HG03159 (cell line): ENCODE results near the gene TRIP10.
"Not testable (repeated sequence)": the region's sequence is repeated elsewhere in the genome, so short reads cannot be mapped to it uniquely, and the experiment has no call there.

ENCODE experiments used
- ATAC-seq: cut with Tn5 transposase; IDR thresholded peaks from one replicate; pipeline ENCODE4 v1.9.1; 2021; ENCODE audit warnings: mild to moderate bottlenecking, moderate library complexity; ENCODE audit not compliant: unreplicated experiment

Gene TRIP10, protein sequence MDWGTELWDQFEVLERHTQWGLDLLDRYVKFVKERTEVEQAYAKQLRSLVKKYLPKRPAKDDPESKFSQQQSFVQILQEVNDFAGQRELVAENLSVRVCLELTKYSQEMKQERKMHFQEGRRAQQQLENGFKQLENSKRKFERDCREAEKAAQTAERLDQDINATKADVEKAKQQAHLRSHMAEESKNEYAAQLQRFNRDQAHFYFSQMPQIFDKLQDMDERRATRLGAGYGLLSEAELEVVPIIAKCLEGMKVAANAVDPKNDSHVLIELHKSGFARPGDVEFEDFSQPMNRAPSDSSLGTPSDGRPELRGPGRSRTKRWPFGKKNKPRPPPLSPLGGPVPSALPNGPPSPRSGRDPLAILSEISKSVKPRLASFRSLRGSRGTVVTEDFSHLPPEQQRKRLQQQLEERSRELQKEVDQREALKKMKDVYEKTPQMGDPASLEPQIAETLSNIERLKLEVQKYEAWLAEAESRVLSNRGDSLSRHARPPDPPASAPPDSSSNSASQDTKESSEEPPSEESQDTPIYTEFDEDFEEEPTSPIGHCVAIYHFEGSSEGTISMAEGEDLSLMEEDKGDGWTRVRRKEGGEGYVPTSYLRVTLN

DNA sequence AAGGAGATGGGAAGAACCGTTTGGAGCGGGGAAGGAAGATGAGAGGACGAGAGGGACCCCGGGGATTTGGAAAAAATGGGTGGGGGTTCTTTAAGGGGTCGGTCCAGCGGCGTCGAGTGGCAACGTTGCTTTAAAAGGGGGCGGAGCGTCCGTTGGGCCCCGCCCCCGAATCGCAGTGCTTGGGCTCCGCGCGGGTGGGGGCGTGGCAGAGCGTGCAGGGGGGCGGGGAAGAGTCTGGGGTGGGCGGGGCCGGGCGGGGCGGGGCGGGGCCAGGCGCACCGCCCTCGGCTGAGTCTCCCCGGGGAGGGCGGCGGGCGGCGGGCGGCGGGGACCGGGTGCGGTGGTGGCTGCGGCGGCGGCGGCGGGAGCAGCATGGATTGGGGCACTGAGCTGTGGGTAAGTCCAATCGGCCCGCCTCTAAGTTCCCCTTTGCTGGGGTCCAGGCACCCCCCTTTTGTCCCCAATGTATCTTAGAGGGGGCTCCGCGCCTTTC lies at the start of gene TRIP10:
TRIP10 (plus strand) TSS at position 291 of the 493 bp plus-strand sequence; CDS start at position 373, 82 bp downstream.
- ATAC-seq, result no peak

DNA sequence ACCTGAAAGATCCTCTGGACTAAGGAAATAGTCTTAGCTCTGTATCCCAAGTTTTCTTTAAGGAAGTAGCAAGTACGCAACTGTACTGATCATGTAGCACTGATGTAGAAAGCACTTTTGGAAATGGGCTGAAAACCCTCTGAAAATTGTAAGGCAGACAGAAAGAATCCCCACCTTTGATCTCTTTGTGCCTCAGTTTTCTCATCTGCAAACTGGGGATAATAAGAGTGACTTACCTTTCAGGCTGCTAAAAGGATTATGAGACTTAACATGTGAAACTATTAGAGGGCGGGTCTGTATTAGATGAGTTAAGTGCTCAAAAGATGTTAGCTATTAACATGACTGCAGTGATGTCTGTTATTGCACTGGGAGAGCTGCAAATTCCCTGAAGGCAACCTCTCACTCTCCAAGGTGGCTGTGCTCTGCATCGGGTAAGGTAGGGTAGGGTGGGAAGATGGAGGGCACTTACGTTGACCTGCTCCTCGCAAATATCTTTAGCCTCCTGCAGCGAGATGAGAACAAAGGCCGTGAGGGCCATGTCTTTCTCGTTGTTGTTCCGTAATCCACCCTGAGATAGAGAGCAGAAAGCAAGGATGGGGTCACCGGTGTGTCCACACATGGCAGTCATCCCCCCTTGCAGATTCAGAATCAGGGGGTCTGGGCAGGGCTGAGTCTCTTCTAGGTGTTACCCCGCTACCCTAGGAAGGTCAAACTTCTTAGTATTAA lies 49.2 kb upstream of the TRIP10 start:
- ATAC-seq, result no peak

DNA sequence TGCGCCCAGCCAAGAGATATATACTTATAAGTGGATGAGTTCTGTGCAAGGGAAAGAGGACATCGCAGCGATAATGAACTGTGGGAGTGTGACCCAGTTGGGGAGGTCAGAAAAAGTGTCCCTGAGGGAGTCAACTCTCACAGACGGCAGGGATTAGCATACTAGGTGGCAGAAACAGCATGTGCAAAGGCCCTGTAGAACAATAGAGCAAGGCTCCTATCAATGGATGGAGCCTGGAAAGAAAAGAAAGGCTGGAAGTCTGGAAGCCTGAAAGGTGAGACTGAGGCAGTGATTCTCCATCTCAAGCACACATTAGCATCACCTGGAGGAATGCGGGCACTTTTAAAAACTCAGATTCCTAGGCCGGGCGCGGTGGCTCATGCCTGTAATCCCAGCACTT lies 48.1 kb upstream of the TRIP10 start:
- ATAC-seq, result no peak

DNA sequence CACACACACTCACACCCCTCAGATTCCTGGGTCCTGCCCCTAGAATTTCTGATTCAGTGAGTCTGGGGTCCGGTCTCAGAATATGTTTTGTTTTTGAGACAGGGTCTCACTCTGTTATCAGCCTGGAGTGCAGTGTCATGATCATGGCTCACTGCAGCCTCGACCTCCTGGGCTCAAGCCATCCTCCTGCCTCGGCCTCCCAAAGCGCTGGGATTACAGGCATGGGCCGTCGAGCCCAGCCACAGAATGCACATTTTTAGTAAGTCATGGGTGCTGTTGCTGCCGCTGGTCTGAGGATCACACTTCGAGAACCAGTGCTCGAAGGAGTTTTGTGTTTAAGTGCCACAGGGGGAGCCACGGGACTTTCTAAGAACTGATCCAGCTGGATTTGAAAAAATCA lies 47.5 kb upstream of the TRIP10 start:
- ATAC-seq, result no peak

DNA sequence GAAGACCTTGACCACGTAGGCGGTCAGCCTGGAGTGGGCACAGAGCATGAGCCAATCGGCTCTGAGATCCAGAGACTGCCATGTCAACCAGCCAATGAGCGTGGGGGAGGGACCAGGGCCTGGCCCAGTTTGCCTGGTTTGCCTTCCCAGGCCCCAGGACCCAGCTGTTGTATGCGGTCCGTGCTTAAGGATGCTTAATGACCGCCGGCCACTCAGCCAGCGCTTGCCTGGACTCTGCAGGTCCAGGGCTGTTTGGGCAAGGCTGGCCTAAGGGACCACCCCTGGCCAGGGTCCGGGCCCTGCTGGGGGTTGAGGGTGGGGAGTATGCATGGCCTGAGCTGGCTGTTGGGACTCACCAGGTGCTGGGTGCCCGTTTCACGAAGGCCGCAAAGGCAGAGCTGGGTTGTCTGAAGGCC lies 46.4 kb upstream of the TRIP10 start:
- ATAC-seq, result no peak

DNA sequence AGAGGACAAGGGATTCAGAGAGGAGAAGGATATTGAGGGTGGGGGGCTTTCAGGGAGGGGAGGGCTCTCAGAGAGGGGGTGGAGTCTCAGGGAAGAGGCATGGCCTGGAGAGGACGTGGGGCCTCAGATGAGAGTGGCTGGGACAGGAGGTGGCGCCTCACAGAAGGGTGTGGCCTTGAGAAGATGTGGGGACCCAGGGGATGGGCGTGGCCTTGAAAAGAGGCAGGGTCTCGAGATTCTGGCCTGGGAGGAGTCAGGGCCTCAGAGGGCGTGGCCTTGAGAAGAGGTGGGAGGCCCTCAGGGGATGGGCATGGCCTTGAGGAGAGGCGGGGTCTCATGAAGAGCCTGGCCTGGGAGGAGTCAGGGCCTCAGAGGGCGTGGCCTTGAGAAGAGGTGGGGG lies 45.8 kb upstream of the TRIP10 start:
- no peak for ATAC-seq

DNA sequence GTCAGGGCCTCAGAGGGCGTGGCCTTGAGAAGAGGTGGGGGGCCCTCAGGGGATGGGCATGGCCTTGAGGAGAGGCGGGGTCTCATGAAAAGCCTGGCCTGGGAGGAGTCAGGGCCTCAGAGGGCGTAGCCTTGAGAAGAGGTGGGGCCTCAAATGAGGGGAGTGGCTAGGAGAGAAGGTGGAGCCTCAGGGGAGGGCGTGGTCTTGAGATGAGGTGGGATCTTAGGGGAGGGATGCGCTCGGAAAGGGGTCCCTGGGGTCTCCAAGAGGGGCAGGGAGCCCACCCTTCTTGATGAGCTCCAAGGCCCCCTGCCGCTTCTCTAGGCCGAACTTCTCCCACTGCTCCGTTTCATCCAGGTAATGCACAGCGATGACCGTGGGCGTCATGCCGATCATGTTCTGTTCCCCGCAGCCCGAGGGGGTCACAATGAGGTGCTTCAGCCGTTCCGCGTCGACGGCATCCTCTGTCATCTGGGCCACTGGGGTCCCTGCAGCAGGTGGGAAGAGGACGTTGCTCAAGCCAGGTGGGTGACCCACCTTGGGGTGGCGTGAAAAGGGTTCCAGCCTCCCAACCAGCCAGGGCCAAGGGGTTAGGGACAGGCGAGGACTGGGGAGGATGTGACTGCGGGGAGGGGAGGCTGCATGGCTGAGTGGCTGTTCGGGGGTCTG lies 45.2 kb upstream of the TRIP10 start:
- no peak for ATAC-seq

DNA sequence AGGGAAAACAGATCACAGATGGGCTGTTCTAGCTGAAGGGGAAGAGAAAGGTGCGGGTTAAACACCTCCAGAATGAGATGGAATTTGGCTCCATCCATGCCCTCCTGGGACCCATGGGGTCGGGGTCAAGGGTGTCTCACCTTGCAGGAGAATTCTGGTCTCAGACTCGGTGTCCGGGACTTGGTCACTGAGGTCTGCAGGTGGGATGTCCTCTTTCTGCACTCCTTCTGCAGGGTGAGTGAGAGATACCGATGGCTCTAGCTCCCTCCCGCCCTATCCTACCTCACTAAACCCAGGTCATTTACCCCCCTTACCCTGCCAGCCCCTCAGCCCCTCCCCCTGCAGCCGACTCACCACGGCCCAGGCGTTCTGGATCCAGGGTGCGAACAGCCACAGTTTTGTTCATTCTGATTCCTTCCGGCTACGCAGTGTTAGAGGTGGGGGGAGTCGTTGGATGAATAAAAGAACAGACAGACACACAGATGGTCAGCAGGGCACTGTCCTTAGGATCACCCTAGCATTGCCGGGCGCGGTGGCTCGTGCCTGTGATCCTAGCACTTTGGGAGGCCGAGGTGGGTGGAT lies 43.1 kb upstream of the TRIP10 start:
- ATAC-seq, result no peak

DNA sequence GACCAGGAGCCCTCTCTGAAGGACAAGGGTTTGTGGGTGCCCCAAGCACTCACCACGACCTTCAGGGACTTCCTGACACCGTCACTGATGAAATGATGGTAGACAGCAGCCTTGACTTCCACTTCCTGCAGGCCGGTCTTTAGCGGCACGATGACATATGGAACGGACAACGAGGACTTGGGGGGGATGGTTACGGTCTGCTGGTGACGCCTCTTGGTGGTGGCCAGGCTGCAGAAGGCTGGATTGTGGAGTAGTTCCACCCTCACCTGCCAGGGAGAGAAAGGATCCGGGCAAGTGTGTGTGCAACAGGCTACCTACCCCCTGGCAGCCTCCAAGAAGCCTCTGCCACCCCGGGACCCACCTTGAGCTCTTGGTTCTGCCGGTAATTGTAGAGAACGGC lies 42.2 kb upstream of the TRIP10 start:
- no peak for ATAC-seq

DNA sequence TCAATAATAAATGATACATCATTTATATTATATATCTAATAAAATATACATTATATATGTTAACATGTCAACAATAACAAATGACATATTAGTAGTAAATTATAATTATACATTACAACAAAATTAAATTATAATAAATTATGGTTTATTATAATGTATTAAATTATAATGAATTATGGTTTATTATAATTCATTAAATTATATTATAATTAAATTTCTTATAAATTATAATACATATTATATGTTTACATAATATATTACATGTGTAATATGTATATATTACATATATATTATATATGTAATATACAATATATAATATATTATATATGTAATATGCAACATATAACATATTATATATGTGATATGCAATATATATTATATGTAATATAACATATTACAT lies 39.5 kb upstream of the TRIP10 start:
- no peak for ATAC-seq

DNA sequence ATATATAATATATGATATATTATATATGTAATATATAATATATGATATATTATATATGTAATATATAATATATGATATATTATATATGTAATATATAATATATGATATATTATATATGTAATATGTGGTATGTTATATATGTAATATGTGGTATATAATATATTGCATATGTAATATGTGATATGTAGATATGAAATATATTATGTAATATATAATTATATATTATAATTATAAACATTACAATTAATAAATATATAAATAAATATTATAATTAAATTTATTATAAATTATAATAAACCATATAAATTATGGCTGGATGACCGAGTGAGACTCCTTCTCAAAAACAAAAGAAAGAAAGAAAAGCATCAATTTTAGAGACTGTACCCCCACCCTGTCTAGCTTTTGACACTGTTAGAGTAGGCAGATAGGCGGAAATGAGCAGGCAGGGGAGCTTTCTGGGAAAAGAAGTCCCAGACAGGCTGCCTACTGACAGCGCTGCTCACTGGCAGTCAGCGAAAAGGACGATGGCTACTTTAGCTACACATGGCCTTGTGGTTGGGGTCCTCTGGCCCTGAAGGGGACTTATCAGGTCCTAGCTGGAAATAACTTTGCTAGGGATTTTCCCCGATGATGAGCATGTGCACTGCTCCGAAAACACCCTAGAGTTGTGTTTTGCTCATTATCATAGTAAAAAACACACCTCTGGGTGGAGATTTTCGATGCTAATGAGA lies 38.7 kb upstream of the TRIP10 start:
- no peak for ATAC-seq

DNA sequence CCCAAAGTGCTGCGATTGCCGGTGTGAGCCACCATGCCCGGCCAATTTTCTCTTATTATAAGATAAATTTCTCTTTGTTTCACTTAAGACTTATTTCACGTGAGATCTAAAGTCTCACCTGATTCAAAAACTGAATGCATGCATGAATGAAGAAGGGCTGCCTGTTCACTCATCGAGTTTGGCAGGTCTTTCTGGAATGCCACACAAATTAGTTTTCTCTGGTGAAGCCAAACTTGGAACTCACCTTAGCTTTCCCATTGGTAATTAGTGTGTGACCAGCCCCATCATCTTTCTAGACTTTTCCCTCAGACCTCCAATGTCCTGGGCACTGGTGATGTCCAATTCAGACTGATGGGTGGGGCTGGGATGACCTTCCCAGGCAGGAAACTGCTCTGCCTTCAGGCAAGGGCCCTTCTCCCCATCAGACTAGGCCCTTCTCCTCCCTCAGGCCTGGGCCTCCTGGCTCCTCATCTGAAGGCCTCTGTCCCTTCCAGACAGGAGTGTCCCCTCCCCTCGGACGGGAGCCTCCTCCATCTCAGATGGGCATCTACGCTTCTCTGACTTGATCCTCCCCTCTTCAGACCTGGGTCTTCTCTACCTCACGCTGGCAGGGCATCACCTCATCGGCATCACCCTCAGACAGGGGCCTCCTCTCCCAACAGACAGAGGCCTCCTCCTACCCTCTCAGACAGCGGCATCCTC lies 33.4 kb upstream of the TRIP10 start:
- no peak for ATAC-seq

DNA sequence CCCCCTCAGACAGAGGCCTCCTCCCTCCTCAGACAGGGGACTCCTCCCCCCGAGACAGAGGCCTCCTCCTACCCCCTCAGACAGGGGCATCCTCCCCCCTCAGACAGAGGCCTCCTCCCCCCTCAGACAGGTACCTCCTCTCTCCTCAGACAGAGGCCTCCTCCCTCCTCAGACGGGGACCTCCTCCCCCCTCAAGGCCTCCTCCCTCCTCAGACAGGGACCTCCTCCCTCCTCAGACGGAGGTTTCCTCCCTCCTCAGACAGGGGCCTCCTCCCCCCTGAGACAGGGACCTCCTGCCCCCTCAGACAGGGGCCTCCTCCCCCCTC lies 32.9 kb upstream of the TRIP10 start:
- ATAC-seq, result no peak

DNA sequence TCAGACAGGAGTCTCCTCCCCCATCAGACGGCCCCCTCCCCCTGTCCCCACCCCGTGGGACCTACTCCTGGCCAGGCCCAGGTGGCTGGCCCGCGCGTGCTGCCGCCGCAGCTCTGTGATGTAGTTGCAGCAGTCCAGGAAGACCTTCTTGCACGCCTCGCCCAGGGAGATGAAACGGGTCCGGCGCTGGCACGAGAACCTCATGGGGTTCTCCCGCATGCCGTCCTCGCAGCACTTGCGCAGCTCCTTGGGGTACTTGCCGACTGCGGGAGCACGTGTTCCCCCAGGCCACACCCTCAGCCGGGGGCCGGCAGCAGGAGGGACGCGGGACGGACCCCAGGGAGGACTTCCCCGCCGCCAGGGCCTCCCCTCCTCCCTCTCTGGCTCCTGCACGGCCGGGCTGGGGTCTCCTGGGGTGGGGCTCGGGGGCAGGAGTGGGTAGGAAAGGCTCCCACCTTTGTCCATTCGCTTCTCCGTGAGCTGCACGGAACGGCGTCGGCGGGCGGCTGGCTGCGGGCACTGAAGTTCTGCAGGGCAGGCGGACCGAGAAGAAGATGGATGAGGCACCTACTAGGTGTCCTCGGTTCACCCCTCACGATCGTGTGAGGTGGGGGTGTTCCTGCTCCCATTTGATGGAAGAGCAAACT lies 32.3 kb upstream of the TRIP10 start:
- no peak for ATAC-seq

DNA sequence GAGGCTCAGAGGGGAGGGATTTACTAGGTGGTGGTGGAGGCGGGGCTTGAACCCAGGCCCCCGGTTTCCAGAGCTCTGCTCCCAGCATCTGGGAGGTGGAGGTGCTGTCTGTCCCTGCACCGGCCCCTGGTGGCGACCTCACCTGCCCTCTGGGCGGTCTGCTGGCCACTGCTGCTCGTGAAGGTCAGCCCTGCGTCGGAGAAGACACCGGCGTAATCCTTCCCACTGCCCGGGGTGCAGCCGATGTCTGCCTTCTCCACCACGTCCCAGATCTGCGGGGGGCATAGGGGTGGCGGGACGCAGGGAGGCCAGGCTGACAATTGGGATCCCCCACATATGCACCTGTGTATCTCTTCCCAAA lies 31.8 kb upstream of the TRIP10 start:
- no peak for ATAC-seq

DNA sequence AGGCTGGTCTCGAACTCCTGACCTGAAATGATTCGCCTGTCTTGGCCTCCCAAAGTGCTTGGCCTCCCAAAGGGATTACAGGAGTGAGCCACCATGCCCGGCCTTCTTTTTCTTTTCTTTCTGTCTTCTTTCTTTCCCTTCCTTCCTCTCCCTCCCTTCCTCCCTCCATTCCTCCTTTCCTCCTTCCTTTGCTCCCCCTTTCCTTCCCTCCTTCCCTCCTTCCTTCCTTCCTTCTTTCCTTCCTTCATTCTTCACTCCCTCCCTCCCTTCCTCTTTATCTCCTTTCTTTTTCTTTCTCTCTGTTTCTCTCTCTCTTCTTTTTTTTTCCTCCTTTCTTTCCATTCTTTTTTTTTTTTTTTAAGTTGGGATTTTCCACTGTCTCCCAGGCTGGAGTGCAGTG lies 31.1 kb upstream of the TRIP10 start:
- ATAC-seq, result no peak

DNA sequence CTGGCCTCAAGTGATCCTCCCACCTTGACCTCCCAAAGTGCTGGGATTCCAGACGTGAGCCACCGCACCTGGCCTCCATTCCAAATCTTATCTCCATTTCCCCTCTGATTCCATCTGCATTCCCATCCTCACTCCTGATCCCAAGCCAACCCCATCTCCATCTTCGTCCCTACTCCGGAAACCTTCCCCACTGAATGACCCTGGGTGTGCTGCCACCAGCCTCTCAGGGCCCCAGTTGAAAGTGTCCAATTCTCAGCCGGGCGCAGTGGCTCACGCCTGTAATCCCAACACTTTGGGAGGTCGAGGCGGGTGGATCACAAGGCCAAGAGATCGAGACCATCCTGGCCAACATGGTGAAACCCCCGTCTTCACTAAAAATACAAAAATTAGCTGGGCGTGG lies 30.6 kb upstream of the TRIP10 start:
- ATAC-seq, result not testable (repeated sequence)

DNA sequence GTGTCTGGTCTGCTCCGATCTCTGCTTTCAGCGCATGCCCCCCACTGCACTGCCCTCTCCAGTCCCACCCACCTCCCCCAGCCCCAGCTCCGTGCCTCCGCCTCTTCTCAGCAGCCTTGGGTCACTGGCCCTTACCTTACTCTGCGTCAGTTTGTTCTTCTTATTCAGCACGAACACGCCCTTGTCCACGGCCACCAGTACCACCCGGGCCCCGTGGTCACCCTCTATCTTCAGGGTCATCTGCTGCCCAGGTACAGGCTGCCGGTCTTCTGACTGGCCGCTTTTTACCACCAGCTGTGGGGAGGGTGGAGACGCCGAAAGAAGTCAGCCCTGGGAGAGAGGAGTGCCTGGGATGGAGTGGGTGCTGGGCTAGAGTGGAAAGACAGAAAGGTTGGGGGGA lies 29.9 kb upstream of the TRIP10 start:
- ATAC-seq, result no peak
